H1 (cell line): ENCODE results near the gene TNS1.

Experiments used
- CEBPB ChIP-seq: IDR thresholded peaks from 2 replicates; pipeline ENCODE4 v1.6.1; 2012; ENCODE audit warnings: low read depth, low read length
- POLR2A ChIP-seq, 2 experiments: IDR thresholded peaks; 1 replicate in 1 of 2; 2 replicates in 1 of 2; pipeline ENCODE4 v1.6.1; 2011; ENCODE audit warnings: low read depth in 2 of 2, low read length in 2 of 2, mild to moderate bottlenecking in 2 of 2; ENCODE audit errors: control extremely low read depth in 1 of 2
- POLR2AphosphoS5 ChIP-seq: IDR thresholded peaks from 2 replicates; pipeline ENCODE4 v1.6.1; 2011; ENCODE audit warnings: low read depth, low read length
- RAD21 ChIP-seq, 2 experiments: IDR thresholded peaks in 1 of 2; conservative IDR thresholded peaks in 1 of 2; 2 replicates each; pipeline ENCODE4 v1.6.1; 2011; ENCODE audit warnings: low read depth in 2 of 2, low read length in 2 of 2, improper control_type of control experiment in 1 of 2, inconsistent platforms in 1 of 2, mild to moderate bottlenecking in 1 of 2, moderate library complexity in 1 of 2
- RFX5 ChIP-seq: IDR thresholded peaks from 2 replicates; pipeline ENCODE4 v1.6.1; 2011; ENCODE audit warnings: low read depth, low read length, improper control_type of control experiment, borderline replicate concordance
- RNF2 ChIP-seq: fragments of 200-900, 300-1000 bp; sonication (generic); IDR thresholded peaks from 2 replicates; pipeline ENCODE4 v1.7.1; 2016; ENCODE audit warnings: borderline replicate concordance, low read depth, mild to moderate bottlenecking, antibody characterized with exemption, low read length; ENCODE audit not compliant: poor library complexity, severe bottlenecking; ENCODE audit errors: missing control alignments
- RXRA ChIP-seq: IDR thresholded peaks from 2 replicates; pipeline ENCODE4 v1.6.1; 2011; ENCODE audit warnings: low read depth, mild to moderate bottlenecking, low read length, moderate library complexity; ENCODE audit not compliant: insufficient read depth
- SRF ChIP-seq: IDR thresholded peaks from 2 replicates; pipeline ENCODE4 v1.6.1; 2011; ENCODE audit warnings: mild to moderate bottlenecking, low read depth, low read length, moderate library complexity
- SUZ12 ChIP-seq: fragments of 200-600 bp; sonication (generic); IDR thresholded peaks from 2 replicates; pipeline ENCODE4 v1.6.1; 2012; ENCODE audit warnings: mild to moderate bottlenecking, inconsistent platforms, low read length, moderate library complexity, mixed read lengths
- ZNF274 ChIP-seq: IDR thresholded peaks from 2 replicates; pipeline ENCODE4 v1.7.0; 2012; ENCODE audit warnings: low read length, borderline replicate concordance; ENCODE audit errors: extremely low read depth
- TF ChIP-seq, protein P1 (sequence below), 3 experiments: IDR thresholded peaks; 1 replicate in 2 of 3; 2 replicates in 1 of 3; pipeline versions ENCODE4 v1.5.1 to v1.6.1; 2011; ENCODE audit warnings: low read length in 3 of 3, mild to moderate bottlenecking in 3 of 3, inconsistent platforms in 2 of 3, low read depth in 1 of 3, moderate library complexity in 1 of 3; ENCODE audit not compliant: insufficient read depth in 1 of 3; ENCODE audit errors: control extremely low read depth in 1 of 3

- TF ChIP-seq POLR2A (IDR thresholded peaks at IDR 0.05; ENCODE audit: control extremely low read depth in 1 of 2, low read depth in 2 of 2, low read length in 2 of 2) (no peak), ZNF274 (no peak), POLR2AphosphoS5 (no peak), RAD21 (IDR thresholded peaks at IDR 0.05 in 1 of 2, conservative IDR thresholded peaks at IDR 0.05 in 1 of 2; ENCODE audit: low read depth in 2 of 2, low read length in 2 of 2) (no peak), SUZ12 (no peak), RFX5 (no peak), CEBPB (no peak), SRF (no peak), RNF2 (no peak), RXRA (no peak)
- TF ChIP-seq, protein P1, sequence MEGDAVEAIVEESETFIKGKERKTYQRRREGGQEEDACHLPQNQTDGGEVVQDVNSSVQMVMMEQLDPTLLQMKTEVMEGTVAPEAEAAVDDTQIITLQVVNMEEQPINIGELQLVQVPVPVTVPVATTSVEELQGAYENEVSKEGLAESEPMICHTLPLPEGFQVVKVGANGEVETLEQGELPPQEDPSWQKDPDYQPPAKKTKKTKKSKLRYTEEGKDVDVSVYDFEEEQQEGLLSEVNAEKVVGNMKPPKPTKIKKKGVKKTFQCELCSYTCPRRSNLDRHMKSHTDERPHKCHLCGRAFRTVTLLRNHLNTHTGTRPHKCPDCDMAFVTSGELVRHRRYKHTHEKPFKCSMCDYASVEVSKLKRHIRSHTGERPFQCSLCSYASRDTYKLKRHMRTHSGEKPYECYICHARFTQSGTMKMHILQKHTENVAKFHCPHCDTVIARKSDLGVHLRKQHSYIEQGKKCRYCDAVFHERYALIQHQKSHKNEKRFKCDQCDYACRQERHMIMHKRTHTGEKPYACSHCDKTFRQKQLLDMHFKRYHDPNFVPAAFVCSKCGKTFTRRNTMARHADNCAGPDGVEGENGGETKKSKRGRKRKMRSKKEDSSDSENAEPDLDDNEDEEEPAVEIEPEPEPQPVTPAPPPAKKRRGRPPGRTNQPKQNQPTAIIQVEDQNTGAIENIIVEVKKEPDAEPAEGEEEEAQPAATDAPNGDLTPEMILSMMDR (IDR thresholded peaks at IDR 0.05; ENCODE audit: control extremely low read depth in 1 of 3, insufficient read depth in 1 of 3, low read depth in 1 of 3, low read length in 3 of 3): no peak
Observed at GRCh38 chr2:217790681-217791392, 212.0 kb downstream of the TNS1 start.
